Prostate gland (tissue), 2 donors: ENCODE measurements around the gene BDH1. TPM values are rescaled to one million over a fixed set of nuclear protein-coding genes. Genes with fewer than 3 reads are reported as not detected.
"Not testable (repeated sequence)": the region's sequence is repeated elsewhere in the genome, so short reads cannot be mapped to it uniquely, and the experiment has no call there.

Experiments used
- DNase-seq: peaks from one replicate; pipeline ENCODE4 v3.0.0-alpha.2; 2019; ENCODE audit warnings: low spot score
- H3K27ac ChIP-seq, 2 donors: fragments of 200-600 bp; sonication (generic); 2 replicates each; pipeline ENCODE4 v1.5.1; 2017 to 2019
- H3K27me3 ChIP-seq: fragments of 200-600 bp; sonication (generic); replicated peaks from 2 replicates; pipeline ENCODE4 v1.5.1; 2019; ENCODE audit not compliant: insufficient read depth
- H3K36me3 ChIP-seq, 2 donors: fragments of 200-600 bp; sonication (generic); 1 replicate in 1 of 2; 2 replicates in 1 of 2; pipeline versions ENCODE4 v1.5.1 to v1.8.1; 2017 to 2019
- H3K4me1 ChIP-seq: fragments of 200-600 bp; sonication (generic); replicated peaks from 2 replicates; pipeline ENCODE4 v1.5.1; 2019
- H3K4me3 ChIP-seq, 2 donors: fragments of 200-600 bp; sonication (generic); 2 replicates each; pipeline ENCODE4 v1.5.1; 2017 to 2019
- H3K9me3 ChIP-seq: fragments of 200-600 bp; sonication (generic); 2 replicates; pipeline ENCODE4 v1.5.1; 2017
- POLR2A ChIP-seq: fragments of 450-650 bp; IDR thresholded peaks from one replicate; pipeline ENCODE4 v1.6.1; 2016; ENCODE audit warnings: antibody characterized with exemption, mild to moderate bottlenecking
- POLR2AphosphoS5 ChIP-seq: sonication (generic); formaldehyde crosslinking; IDR thresholded peaks from one replicate; pipeline ENCODE4 v1.6.1; 2017; ENCODE audit warnings: antibody characterized with exemption
- WGBS: methylation state at CpG from one replicate; pipeline ENCODE4 v1.1.5; 2018; 5-methylcytosine and 5-hydroxymethylcytosine counted together
- intact Hi-C: fragments of 100-400 bp; cut with DNase I; formaldehyde crosslinking; loops from one replicate; pipeline ENCODE4 v1.14.2; 2022
- total RNA-seq, 2 donors: library from RNA; depleted of rRNA; stranded (reverse); fragments of >200 nt; gene quantifications; one replicate each; pipeline ENCODE4 v1.1.0, GENCODE V29; 2016
- TF ChIP-seq, protein P1 (sequence below), 4 experiments: fragments of 200-600 bp in 2 of 4; fragments of 450-650 bp in 2 of 4; sonication (generic) in 2 of 4; IDR thresholded peaks; 1 replicate in 3 of 4; 2 replicates in 1 of 4; pipeline ENCODE4 v1.5.1; 2016 to 2019; ENCODE audit warnings: antibody characterized with exemption in 4 of 4, mild to moderate bottlenecking in 2 of 4, moderate library complexity in 2 of 4

Gene BDH1, protein sequence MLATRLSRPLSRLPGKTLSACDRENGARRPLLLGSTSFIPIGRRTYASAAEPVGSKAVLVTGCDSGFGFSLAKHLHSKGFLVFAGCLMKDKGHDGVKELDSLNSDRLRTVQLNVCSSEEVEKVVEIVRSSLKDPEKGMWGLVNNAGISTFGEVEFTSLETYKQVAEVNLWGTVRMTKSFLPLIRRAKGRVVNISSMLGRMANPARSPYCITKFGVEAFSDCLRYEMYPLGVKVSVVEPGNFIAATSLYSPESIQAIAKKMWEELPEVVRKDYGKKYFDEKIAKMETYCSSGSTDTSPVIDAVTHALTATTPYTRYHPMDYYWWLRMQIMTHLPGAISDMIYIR
- 10 to 100 TPM; 41.1 to 84.3 TPM for total RNA-seq

DNA sequence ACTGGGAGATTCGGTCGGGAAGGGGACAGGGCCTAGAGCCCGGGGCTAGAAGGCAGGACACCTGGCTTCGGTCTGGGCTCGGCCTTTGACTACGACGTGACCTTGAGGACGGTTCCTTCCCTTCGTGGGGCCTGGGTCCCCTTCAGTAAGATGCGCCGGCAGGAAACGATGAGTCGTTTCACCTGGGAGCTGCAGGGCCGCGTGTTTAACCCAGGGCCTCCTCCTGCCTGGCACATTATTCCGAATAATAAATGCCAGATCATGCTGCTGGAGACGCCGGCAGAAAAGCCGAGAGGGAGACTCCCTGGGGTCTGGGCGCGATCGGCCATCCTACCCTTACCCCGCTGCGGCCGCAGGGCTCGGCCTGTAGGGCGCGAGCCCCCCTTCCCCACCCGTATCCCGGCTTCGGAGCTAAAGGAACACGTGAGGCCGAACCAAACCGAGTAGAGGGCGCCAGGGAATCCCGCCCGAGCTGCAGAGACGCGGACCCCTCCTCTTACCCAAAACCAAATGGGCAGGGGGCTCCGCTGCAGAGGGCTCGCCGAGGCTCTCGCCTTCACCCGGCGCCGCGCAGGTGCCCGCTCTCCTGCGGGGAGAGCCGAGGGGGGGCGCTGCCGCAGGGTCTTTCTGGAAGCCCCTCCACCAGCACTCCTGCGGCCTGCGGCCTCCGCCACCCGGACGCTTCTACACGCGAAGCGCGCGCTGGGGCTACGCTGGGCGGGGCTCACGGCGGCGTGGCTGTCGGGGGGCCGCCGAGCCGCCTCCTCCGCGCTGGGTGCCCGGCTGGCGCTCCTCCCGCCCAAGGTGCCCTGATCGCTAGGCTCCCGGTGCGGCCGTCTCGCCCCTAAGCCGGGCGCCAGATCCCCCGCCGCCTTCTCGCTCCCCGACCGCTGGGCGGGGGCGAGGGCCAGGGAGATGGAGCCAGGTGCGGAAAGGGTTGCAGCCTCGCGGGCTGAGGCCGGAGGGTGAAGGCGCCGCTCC lies at the start of gene BDH1:
Gene BDH1 (minus strand): TSS at position 688 of the 981 bp plus-strand sequence. CDS start 9,525 bp downstream, outside the sequence.
- WGBS: under 1% methylated on average over 74 of the region's 96 CpGs
- no peaks in the 10 kb centered on the region for H3K36me3 ChIP-seq
- H3K4me1 ChIP-seq: no peaks in the 10 kb centered on the region
- H3K27me3 ChIP-seq: no peaks in the 10 kb centered on the region
- peak within 1 kb of the TSS; percentile 97 for H3K27ac ChIP-seq
- TF ChIP-seq, protein P1, sequence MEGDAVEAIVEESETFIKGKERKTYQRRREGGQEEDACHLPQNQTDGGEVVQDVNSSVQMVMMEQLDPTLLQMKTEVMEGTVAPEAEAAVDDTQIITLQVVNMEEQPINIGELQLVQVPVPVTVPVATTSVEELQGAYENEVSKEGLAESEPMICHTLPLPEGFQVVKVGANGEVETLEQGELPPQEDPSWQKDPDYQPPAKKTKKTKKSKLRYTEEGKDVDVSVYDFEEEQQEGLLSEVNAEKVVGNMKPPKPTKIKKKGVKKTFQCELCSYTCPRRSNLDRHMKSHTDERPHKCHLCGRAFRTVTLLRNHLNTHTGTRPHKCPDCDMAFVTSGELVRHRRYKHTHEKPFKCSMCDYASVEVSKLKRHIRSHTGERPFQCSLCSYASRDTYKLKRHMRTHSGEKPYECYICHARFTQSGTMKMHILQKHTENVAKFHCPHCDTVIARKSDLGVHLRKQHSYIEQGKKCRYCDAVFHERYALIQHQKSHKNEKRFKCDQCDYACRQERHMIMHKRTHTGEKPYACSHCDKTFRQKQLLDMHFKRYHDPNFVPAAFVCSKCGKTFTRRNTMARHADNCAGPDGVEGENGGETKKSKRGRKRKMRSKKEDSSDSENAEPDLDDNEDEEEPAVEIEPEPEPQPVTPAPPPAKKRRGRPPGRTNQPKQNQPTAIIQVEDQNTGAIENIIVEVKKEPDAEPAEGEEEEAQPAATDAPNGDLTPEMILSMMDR (IDR thresholded peaks at IDR 0.05): peak in 1 of 4 experiments; percentile 12
- no peak for TF ChIP-seq POLR2A
- intact Hi-C loops: loop anchor here (5.0 kb wide), 1 partner anchor 258 kb away; the partner anchor contains the start of gene DLG1
- H3K4me3 ChIP-seq: peak within 1 kb of the TSS; percentile 69 to 89
- DNase-seq: peak; percentile 15
- no peaks in the 10 kb centered on the region for H3K9me3 ChIP-seq

DNA sequence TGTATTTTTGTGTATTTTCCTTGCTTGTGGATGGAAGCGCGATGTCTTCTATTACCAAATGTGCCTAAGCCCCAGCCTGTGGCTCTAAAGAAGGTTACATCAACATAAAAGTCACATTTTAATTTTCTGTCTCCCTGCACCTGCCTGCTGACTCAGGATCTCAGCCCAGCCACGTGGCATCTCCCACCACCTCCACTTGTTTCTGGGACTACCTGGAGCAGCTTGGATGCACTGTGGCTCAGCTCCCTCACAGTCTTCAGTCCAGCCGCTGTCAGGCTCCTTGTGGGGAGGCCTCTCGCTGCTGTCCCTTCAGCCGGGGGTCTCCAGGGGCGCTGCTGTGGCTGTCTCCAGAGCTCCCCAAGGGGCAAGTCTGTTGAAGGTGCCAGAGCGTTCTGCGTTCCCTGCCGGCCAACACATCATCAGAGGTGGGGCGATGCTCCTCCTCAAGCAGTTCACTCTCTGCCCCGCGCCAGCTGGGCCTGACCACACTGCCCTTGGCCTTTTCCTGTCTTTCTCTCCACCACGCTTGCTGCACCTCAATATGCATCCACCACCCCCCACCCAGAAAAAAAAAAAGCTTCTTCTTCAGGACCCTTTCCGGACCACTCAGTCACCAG lies 47.7 kb upstream of the BDH1 start:
- no peak for DNase-seq
- H3K9me3 ChIP-seq: no peaks in the 10 kb centered on the region
- no peak for TF ChIP-seq POLR2AphosphoS5
- TF ChIP-seq POLR2A: no peak
- TF ChIP-seq, protein P1 (IDR thresholded peaks at IDR 0.05): no peak
- intact Hi-C loops: no loop called here
- no peaks in the 10 kb centered on the region for H3K36me3 ChIP-seq
- no peaks in the 10 kb centered on the region for H3K4me1 ChIP-seq
- no peak overlapping the region for H3K27ac ChIP-seq
- WGBS: 93% methylated on average over 15 of the region's 15 CpGs
- H3K4me3 ChIP-seq: no peak overlapping the region
- no peaks in the 10 kb centered on the region for H3K27me3 ChIP-seq

DNA sequence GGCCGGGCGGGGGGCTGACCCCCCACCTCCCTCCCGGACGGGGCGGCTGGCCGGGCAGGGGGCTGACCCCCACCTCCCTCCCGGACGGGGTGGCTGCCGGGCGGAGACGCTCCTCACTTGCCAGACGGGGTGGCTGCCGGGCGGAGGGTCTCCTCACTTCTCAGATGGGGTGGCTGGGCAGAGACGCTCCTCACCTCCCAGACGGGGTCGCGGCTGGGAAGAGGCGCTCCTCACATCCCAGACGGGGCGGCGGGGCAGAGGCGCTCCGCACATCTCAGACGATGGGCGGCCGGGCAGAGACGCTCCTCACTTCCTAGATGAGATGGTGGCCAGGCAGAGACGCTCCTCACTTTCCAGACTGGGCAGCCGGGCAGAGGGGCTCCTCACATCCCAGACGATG lies 46.6 kb upstream of the BDH1 start:
- intact Hi-C loops: not testable (repeated sequence)
- 92% methylated on average over 17 of the region's 31 CpGs for WGBS

DNA sequence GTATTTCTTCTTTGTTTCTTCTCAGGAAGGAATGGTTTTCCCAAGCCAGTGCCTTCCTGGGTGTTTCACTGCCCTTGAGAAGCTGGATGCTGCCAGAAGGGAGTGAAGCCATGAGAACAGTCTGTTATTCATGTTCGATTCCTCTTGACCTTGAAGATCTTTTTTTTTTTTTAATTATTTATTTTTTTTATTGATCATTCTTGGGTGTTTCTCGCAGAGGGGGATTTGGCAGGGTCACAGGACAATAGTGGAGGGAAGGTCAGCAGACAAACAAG lies 45.7 kb upstream of the BDH1 start:
- H3K4me1 ChIP-seq, H3K27me3 ChIP-seq, intact Hi-C loops, H3K4me3 ChIP-seq, H3K36me3 ChIP-seq, DNase-seq, H3K27ac ChIP-seq, H3K9me3 ChIP-seq: not testable (repeated sequence)
- 55% methylated on average over 2 of the region's 2 CpGs for WGBS

More for the DNA sequence above, 46.6 kb upstream of the BDH1 start:
- DNase-seq, H3K36me3 ChIP-seq, H3K4me1 ChIP-seq, H3K9me3 ChIP-seq, H3K4me3 ChIP-seq, H3K27ac ChIP-seq, H3K27me3 ChIP-seq: not testable (repeated sequence)

DNA sequence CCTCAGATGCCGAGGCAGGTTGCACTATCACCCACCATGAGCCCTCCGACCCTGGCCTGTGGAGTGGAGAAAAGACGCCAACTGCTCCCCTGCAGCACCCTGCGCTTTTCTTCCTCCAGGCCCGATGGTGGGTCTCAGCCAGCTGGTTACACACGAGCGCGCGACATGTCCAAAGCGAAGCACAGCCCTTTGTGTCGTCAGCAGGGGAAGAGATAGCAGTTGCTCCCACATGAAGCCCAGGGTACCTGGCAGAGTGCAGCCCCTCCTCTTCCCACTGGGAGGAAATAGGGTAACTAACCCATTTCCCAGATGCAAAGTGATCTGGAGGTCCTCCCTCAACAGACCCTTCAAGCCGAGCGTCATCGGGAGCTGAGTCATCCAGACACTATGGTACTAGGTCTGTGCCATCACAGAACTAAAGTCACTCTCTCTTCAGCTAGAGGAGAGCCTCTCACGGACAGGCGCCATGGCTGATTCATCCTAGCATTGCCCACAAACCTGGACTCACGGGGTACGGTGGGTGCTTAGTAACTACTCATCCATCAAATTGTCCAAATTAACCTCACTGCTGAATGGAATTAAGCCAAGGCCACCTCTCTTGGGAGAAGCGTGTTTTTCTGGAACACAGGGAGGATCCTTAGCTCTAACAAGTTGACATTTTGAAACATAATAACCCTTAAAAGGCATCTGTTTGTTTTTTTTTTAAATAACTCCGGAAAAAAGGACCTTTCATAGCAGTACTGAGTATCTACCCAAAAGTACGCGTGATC lies 45.2 kb upstream of the BDH1 start:
- no peak overlapping the region for H3K27ac ChIP-seq
- H3K4me1 ChIP-seq: no peaks in the 10 kb centered on the region
- no peaks in the 10 kb centered on the region for H3K36me3 ChIP-seq
- TF ChIP-seq, protein P1 (IDR thresholded peaks at IDR 0.05): no peak
- TF ChIP-seq POLR2A (no peak), POLR2AphosphoS5 (no peak)
- WGBS: 86% methylated on average over 22 of the region's 22 CpGs
- H3K9me3 ChIP-seq: no peaks in the 10 kb centered on the region
- intact Hi-C loops: no loop called here
- no peak for DNase-seq
- H3K4me3 ChIP-seq: no peak overlapping the region
- no peaks in the 10 kb centered on the region for H3K27me3 ChIP-seq
